HepG2 (cell line): ENCODE results near the gene RNF123. TPM values are rescaled to one million over a fixed set of nuclear protein-coding genes. Genes with fewer than 3 reads are reported as not detected.

Source experiments
- BORCS8-MEF2B ChIP-seq: sonication (generic); formaldehyde crosslinking; IDR thresholded peaks from 2 replicates; pipeline ENCODE4 v1.8.0; 2022; ENCODE audit warnings: mild to moderate bottlenecking, missing genetic modification reagents
- FOXC1 ChIP-seq: sonication (generic); formaldehyde crosslinking; IDR thresholded peaks from 2 replicates; pipeline ENCODE4 v1.8.0; 2022; ENCODE audit warnings: mild to moderate bottlenecking, missing genetic modification reagents, borderline replicate concordance
- FUBP1 ChIP-seq: sonication (generic); formaldehyde crosslinking; IDR thresholded peaks from 2 replicates; pipeline ENCODE4 v1.5.1; 2020; ENCODE audit warnings: missing genetic modification reagents, mild to moderate bottlenecking, borderline replicate concordance
- KMT2B ChIP-seq: IDR thresholded peaks from 2 replicates; pipeline ENCODE4 v1.6.1; 2016; ENCODE audit warnings: missing genetic modification reagents, missing compliant biosample characterization
- LCORL ChIP-seq, 2 experiments: fragments of 450-650 bp in 1 of 2; sonication (generic) in 1 of 2; formaldehyde crosslinking in 1 of 2; IDR thresholded peaks; 2 replicates each; pipeline versions ENCODE4 v1.5.0 to v1.6.1; 2017 to 2020; ENCODE audit warnings: antibody characterized with exemption in 1 of 2, missing genetic modification reagents in 1 of 2
- PAWR ChIP-seq: sonication (generic); formaldehyde crosslinking; IDR thresholded peaks from 2 replicates; pipeline ENCODE4 v1.4.0; 2020; ENCODE audit warnings: missing genetic modification reagents, mild to moderate bottlenecking, borderline replicate concordance
- PCBP2 ChIP-seq: fragments of 200-400 bp; formaldehyde crosslinking; optimal IDR thresholded peaks from 2 replicates; pipeline ENCODE3; 2018; ENCODE audit warnings: low read length, low read depth; ENCODE audit not compliant: poor library complexity, severe bottlenecking
- RBAK ChIP-seq: sonication (generic); formaldehyde crosslinking; IDR thresholded peaks from 2 replicates; pipeline ENCODE4 v1.5.1; 2020; ENCODE audit warnings: mild to moderate bottlenecking, missing genetic modification reagents
- REST ChIP-seq, 2 experiments: IDR thresholded peaks; 2 replicates each; pipeline ENCODE4 v1.6.1; 2011 to 2012; ENCODE audit warnings: low read length in 2 of 2, borderline replicate concordance in 1 of 2, low read depth in 1 of 2, mild to moderate bottlenecking in 1 of 2, moderate library complexity in 1 of 2
- SALL2 ChIP-seq: sonication (generic); formaldehyde crosslinking; IDR thresholded peaks from 2 replicates; pipeline ENCODE4 v1.8.1; 2023; ENCODE audit warnings: mild to moderate bottlenecking, missing genetic modification reagents, inconsistent platforms
- TFE3 ChIP-seq: IDR thresholded peaks from 2 replicates; pipeline ENCODE4 v1.6.1; 2016
- ZFP91 ChIP-seq: sonication (generic); formaldehyde crosslinking; IDR thresholded peaks from 2 replicates; pipeline ENCODE4 v1.9.0; 2022; ENCODE audit warnings: missing genetic modification reagents, mild to moderate bottlenecking, borderline replicate concordance
- ZNF44 ChIP-seq: sonication (generic); formaldehyde crosslinking; IDR thresholded peaks from 2 replicates; pipeline ENCODE4 v1.5.1; 2020; ENCODE audit warnings: mild to moderate bottlenecking, missing genetic modification reagents
- ZNF687 ChIP-seq: sonication (generic); formaldehyde crosslinking; IDR thresholded peaks from 2 replicates; pipeline ENCODE4 v1.5.1; 2020; ENCODE audit warnings: mild to moderate bottlenecking, missing genetic modification reagents, moderate library complexity
- ZNF891 ChIP-seq: sonication (generic); formaldehyde crosslinking; IDR thresholded peaks from 2 replicates; pipeline ENCODE4 v1.5.0; 2020; ENCODE audit warnings: mild to moderate bottlenecking, missing genetic modification reagents
- ZSCAN21 ChIP-seq: sonication (generic); formaldehyde crosslinking; IDR thresholded peaks from 2 replicates; pipeline ENCODE4 v1.8.0; 2022; ENCODE audit warnings: mild to moderate bottlenecking, missing genetic modification reagents, moderate library complexity, borderline replicate concordance
- polyA plus RNA-seq, 8 experiments: library from polyadenylated mRNA; depleted of rRNA in 3 of 8; stranded (reverse) in 7 of 8; unstranded in 1 of 8; fragments of >200 nt; fragmentation: Illumina TruSeq in 4 of 8; extraction: Trizol in 4 of 8; gene quantifications; 2 replicates each; pipeline versions ENCODE4 v1.2.1 to v1.2.3, GENCODE V29; 2011 to 2016; ENCODE audit warnings: low read depth in 4 of 8, missing spikeins in 1 of 8, mixed read lengths in 1 of 8; ENCODE audit not compliant: insufficient read depth in 1 of 8
- total RNA-seq, 5 experiments: library from RNA; depleted of rRNA; stranded (reverse); fragments of >200 nt; fragmentation: Illumina TruSeq; extraction: Trizol; gene quantifications; 2 replicates each; pipeline ENCODE4 v1.2.3, GENCODE V29; 2016; ENCODE audit warnings: low read depth in 1 of 5

Gene RNF123
- total and polyA plus RNA-seq, 2 of the 13 experiments (the other 11 are each of a cell fraction or from before 2014, with no cell fraction given) = 29.9 to 82.2 TPM

- TF ChIP-seq REST (IDR thresholded peaks at IDR 0.05; ENCODE audit: borderline replicate concordance in 1 of 2, low read depth in 1 of 2, low read length in 2 of 2) (no peak), KMT2B (CRISPR knock-in tag) (no peak), BORCS8-MEF2B (CRISPR knock-in tag) (no peak), FUBP1 (CRISPR knock-in tag) (no peak), PAWR (no peak), ZFP91 (no peak), SALL2 (CRISPR knock-in tag) (no peak), LCORL (IDR thresholded peaks at IDR 0.05) (peak; percentile 46; the same call in 1 of the 2 replicates), LCORL (CRISPR knock-in tag; IDR thresholded peaks at IDR 0.05) (0 out of 2 replicates have a peak, but pooled peaks have one; percentile 35), ZSCAN21 (CRISPR knock-in tag) (no peak), FOXC1 (no peak), PCBP2 (no peak), ZNF891 (no peak), ZNF44 (CRISPR knock-in tag) (no peak), RBAK (CRISPR knock-in tag) (no peak), ZNF687 (CRISPR knock-in tag) (no peak), TFE3 (CRISPR knock-in tag) (no peak)
These were observed 22.8 kb upstream of the RNF123 start (continued) for GRCh38 chr3:49666592-49666991.
